Midbrain (tissue), 1 donor: ENCODE results near the gene CDH13.

Experiments used
- DNase-seq: peaks from one replicate; lab custom pipeline; 2025; lab: John Stamatoyannopoulos, UW

CDH13 gene

DNA sequence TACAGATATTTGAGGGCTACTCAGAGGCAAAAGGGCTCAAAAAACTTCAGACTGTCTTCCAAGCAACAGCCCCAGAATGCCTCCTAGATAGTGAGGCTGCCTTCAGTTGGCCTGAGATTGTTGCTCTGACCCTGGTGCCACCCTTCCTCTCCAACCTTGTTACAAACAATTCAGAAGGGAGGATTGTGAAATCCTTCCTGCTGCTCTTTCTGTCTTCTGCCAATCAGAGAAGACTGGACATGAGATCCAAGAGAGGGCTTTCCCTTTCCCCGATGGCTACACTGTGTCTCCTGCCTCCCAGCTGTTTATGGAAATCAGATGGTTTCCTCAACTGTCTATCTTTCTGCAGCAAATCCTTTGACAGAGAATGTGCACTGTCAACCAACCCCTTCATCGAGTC, 419.9 kb downstream of the CDH13 start:
- DNase-seq, result no peak

DNA sequence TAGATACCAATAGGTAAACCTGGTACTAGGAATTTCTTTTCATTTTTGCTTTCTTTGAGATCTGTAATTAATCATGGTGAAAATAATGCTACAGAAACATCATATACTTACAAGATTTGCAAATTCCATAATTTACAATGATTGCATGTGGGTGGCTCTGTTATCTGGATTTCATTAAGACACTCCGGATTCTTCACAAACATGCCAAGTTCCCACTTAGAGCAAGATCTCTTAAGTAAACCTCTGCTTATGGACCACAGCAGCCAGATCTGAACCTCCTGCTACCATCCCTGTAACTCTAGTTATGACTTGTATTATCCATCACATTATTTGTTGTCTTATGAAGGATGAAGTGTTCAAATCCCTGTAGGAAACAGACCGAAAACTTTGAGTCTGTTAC, 424.7 kb downstream of the CDH13 start:
- DNase-seq, result no peak

DNA sequence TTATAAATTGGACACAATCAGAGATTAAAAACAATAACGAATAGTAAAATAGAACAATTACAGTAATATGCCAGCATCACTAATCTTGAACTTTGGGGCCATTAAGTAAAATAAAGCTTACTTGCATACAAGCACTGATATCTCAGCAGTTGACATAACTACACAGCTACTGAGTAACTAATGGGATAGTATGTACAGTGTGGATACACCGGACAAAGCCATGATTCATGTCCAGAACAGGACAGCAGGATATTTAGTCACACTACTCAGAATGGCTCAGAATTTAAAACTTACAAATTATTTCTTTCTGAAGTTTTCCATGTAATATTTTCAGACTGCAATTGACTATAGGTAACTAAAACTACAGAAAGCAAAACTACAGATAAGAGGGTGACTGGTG, 427.5 kb downstream of the CDH13 start:
- no peak for DNase-seq

DNA sequence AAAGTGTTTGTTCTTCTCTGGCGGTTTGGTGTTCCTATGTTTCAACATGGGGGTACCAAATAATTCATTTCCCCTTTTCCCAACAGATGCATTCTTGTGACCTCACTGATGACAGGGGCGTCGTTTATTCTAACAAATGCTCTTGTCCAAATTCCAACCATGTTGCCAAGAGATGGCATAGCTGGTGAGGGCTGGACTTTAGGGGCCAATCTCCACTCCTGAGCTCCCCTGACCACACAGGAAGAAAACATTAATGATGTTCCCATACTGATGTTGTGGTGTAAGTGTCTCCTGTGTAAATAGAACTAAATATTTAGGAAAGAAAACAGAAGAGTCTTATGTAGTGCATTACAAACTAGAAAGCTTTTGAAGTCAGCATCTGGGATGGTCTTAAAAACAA, 431.6 kb downstream of the CDH13 start:
- no peak for DNase-seq

DNA sequence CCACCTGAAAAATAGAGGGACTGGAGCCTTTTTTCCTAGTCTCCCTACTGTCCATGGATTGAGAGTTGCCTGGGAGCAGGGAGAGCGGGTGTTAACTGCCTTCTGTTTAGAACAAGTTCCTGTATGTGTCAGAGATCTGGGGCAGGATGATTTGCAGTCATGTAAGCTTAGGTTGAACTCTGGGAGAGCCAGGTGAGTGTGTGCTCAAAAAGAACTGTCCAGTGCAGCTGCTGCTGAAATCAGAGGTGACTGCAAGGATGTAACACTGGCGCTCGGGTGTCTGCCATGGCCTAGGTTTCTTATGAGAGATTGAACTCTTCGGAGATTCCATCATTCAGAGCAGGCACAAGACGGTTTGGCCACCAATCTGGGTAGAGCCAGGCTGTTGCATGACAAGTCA, 432.5 kb downstream of the CDH13 start:
- no peak for DNase-seq

DNA sequence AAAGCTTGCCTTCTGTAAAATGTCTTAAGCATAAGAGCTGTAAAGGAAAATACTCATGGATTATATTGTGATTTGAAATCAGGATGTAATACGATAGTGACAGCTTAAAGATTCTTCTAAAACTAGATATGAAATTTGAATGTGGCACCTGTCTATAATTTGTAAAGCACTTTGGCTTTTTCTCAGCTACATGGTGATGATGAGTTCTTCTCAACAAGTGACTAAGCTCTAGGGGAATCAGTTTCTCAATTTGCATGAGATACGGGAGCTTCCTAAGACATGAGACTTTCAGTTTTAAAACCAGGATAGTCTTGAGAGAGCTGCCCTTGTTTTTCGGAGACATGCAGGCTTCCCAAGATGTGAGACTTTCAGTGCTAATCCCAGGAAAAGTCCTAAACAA, 439.2 kb downstream of the CDH13 start:
- no peak for DNase-seq

DNA sequence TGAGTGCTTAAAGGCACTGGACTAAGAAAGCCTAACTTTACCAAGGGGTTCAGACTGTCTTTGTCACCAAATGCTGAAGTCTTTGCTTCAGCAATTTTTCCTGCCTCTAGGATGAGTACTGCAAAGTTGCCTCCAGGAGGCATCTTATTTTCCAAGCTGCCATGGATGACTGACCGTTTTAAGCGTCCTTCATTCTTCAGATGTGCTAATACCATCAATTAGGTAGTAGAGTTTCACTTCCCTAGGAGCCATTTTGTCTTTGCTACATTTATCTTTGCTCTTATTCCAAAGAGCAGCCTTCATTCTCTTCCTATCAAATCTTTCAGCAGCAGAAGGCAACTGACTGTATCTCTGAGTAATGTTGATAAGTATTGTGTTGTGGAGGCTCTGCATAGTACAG, 440.1 kb downstream of the CDH13 start:
- DNase-seq, result no peak

DNA sequence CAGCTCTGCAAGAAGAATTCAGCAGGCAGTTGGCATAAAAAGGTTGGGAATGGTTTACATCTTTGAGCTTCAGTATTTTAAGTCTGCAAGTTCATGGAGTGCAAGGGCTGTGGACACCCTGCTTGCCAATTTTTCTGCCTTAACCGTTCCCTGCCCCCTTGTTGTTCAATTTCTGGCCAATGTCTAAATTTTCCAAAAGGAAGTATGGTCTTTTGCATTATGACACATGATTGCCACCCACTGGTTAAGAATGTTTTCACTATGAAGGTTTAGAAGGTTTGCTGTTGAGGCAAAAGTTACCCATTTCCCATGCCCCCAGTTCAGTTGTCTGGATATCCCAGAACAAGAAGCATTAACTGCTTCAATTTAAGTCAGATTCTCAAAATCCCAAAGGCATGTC, 441.9 kb downstream of the CDH13 start:
- DNase-seq, result peak; percentile 5

DNA sequence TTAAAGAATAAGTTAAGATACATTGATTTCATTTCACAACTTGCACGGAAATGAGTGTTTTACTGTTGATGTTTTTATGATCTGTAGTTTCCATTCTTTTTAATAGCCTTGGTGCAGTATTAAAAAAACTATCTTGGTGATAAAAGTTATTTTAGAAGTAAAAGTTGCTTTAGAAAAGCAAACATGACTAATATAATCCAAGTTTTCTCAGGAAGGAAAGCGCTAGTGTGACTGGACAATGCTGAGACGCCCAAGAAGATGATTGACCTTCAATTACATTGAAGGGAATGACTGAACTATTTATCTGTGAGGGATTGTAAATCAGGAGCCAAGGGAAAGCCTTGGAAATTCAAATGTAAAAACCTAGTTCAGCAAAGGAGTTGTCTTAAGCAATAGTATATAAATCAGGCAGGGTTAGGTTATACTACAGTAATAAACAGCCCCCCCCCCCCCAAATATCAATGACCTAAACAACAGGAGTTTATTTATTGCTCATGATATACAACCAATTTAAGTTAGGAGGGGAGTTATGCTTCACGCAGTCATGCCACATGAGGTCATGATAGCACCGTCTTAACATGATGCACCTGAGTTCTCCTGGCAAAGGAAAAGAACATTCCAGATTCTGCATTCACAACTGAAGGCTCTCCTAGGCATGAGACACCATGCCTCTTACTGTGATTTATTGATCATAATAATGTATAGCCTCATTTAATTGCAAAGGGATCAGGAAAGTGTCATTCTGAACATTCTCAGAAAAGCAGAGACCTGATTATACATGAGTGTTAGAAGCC, 443.8 kb downstream of the CDH13 start:
- DNase-seq, result no peak

DNA sequence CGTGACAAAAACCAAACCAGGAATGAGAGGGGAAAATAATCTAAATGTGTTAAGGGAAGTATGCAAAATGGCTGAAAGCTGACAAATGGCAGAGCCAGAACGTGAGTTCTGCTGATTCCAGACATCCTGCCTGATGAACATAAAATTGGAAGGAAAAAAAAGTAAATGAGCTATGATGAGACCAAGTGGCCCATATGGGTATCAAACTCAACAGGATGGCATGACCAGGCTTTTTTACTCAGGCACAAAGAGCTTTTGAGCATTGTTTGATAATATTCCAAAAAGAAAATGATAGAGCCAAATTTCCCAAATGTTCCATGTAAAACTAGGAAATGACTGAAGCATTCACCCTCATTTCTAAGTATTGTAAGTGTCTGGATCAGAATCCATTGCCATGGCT, 449.2 kb downstream of the CDH13 start:
- no peak for DNase-seq

DNA sequence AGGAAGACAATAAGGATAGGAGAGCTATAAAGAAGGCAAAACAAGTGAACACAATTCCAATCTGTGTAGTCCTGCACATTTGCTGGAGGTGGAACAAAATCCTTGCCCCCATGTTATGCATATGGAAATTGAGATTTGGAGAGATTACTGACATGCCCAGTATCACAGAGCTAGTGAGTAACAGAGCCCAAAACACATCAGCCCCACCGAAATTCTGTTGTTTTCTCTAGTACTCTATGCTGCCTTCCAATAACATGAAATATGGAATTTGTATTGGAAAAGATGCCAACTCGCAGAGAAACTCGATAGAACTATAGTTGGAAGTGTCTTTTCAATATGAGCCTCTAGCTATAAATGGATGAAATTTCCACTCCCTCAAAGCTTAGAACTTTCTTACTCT, 456.6 kb downstream of the CDH13 start:
- no peak for DNase-seq

DNA sequence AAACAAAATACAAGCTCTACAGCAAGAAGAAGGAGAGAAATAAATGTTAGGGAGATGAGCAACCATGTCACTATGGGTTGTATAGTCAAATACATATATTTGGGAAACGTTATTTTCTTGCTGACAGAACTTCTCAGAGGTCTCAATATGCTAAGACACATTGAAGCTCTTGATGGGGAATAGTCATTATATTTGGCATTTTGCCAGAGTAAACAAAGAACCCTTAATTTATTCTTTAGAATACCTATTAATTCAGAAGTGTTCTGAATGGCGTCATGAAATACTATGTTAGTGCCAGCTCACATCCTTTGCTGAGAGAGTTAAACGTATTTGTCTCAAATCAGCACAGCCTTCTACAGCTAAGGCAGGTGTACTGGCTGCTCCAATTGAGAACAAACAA, 458.9 kb downstream of the CDH13 start:
- DNase-seq, result no peak

DNA sequence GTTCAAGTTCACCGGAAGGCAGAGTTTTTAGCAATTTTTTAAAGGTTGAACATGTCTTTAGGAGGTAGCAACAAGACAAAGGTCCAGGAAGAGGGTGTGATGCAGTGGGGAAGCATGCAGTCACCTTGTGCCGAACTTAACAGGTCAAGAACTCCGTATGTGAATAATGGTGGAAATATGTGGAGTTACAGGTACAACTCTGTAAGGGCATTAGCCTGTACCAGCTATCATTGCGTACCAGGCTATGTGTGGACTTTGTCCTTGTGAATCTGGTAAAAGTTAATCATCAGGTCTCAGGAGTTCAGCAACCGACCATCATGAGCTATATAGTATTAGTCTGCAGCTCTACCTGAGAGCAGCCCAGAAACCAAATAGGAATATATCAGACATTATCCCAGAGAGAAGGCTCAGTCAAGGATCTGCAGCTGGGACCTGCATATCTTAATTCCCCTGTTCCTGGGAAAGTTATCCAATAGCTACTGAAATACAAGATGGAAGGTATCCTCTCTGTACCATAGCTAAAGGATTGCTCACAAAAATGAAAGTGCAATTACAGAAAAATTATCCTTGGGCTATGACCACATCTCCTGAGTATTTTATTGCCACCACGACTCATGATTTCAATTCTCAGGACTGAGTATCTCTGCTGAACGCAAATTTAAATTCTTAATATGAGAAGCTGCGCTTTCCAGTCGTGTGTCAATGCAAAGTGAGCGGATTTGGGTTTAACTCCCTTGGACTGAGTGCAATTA, 469.3 kb downstream of the CDH13 start:
- no peak for DNase-seq

DNA sequence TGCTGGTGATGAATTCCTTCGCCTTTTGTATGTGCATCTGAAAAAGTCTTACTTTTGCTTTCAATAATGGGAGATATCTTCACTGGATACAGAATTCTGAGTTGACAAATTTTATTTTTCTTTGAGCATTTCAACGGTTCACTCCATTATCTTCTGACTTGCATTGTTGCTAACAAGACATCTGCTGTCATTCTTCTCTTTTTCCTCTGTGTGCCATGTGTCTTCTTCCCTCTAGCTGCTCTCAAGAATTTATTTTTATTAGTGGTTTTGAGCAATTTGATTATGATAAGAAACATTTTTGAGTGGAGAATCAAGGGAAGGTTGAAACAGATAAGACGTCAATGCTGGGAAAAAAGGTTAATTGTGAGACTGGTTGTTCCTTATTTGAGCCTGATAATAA, 471.8 kb downstream of the CDH13 start:
- DNase-seq, result no peak

DNA sequence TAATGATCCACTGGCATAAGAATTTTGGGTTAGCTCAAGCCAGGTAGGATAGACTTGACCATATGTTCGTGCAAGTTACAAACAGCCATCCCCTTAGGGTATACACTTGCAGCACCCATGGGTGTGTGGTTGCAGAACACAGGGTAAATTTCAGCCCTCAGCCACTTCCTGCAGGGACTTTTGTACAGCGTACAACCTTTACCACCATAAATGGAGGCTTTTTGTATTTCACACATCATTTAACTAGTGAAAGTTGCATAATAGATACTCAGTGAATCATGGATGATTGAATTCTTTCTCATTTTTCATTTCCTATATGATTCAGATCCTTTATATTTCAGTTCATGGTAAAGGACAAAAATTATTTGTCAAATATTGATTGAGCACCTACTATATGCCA, 473.9 kb downstream of the CDH13 start:
- DNase-seq, result no peak

DNA sequence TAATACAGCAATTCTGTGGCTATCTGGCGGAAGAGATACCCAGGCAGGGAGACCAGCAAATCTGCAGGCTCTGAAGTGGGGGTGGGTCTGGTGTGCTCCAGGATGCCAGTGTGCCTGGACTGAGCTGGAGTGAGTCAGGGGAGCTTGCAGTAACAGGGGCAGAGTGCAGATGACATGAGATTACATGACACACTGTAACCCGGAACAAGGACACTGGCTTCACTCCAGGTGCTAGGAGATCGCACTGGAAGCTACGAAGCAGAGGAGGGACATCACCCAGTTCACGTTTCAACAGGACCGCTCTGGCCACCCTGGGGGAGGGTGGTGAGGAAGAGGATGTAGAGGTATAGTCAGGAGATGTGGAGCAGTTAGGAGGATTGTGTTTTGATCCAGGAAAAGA, 475.6 kb downstream of the CDH13 start:
- DNase-seq, result no peak

DNA sequence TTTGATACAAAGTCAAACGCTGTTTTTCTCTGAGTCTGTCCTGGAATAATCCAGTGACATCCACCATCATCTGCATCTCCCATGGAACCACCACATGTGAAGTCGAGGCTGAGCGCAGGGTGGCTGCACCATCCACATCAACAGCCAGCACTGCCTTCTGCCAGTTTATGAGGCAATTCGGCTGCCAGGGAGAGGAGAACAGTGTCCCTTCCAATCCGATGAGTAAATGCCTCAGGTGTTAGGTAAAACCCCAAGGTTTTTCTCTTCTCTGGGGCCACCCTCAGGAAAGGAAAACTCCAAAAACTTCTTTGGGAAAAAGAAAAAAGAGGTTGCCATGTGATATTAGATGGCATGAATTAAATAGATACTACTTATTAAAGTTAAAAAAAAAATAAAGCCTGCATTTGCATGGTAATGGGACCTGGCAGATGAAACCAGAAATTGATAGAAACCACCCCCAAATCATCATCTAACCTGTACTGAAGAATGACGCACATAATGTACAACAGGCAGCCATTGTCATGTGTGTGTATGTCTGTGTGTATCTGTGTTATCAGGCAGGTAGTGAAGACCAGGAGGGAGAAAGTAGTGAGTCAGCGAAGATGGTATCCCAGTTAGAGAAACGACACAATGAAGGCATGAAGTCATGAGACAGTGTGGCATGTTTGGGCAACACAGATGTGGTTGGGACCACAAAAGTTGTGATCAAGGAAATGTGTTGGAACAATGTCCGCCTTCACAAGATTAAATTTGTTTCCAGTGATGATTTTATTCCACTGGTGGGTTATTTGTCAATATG, 478.7 kb downstream of the CDH13 start:
- DNase-seq, result no peak

DNA sequence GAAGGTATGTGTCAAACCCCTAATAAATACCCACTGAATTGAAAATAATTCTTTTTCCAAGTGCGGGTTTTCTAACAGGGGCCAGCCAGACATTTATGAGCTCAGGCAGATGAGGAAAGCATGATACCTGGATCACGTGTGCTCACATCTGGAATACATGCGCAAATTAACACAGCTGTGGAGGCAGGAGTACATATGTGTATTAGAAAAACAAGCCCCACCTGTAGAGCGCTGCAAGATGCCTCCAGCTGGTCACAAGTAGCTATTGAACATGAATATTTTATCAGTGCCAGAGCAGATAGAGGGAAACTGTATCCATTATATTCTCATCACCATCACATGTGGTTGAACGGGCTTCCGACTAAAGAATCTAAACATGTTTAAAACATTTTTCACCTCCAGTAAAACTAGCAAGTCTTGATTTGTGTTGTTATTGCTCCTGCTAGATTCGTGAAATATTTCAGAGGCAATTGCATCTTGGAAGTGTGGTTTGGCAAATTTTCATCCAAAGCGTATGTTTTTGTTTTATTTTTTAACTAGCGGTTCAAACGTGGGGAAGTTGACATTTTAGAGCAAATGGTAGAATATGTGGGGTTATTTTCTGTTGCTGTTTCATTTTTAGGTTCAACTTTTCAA, 482.8 kb downstream of the CDH13 start:
- no peak for DNase-seq

DNA sequence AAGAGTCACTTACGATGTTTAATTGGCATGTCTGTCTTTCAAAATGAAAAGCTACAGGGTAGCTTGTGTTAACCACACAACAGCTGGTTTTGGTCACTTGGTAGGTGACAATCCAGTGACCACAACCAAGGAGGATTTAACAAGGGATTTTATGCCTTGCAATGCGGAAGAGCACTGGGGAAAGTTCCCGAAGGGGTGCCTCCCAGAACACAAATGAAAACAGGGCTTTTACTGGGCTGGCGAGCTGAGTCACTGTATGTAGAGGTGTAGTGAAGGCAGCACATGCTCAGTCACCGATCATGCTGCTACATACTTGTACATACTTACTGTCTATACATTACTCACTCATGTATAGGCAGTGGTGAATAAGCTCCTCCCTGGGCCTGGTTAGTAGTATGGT, 483.5 kb downstream of the CDH13 start:
- DNase-seq, result no peak

DNA sequence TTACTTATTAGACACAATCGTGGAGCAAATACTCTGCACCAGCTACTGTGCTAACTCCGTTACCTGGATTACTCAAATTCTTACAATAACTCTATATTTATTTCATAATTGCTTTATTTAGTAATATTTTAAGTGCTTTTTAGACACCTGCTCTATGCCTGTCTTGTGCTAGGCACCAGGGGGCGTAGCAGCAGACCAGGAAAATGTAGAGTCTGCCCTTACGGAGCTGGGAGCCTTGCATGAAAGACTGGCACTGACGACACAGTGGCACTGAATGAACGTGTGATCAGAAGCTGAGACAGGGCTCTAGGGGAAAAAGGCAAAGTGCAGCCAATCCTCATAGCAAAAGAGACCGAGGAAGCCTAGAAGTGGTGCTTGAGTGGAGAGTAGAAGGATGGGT, 486.5 kb downstream of the CDH13 start:
- peak; percentile 60 for DNase-seq

DNA sequence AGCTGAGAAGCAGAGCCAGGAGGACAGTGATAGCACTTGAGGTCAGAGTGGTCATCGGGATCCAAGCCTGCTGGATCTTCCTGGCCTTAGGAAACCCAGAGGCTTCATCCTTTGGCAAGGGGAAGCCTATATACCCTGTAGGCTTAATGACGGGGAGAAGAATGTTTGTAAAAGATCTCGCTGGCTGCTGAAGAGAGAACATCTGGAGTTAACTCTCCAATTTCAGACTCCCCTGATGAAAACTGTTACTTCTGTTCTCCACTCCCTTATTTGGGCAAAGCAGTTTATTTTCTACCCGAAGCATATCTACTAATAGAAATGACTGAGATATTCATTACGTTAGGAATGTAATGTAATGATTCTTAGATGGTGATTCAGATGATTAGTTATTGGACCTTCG, 487.0 kb downstream of the CDH13 start:
- no peak for DNase-seq

DNA sequence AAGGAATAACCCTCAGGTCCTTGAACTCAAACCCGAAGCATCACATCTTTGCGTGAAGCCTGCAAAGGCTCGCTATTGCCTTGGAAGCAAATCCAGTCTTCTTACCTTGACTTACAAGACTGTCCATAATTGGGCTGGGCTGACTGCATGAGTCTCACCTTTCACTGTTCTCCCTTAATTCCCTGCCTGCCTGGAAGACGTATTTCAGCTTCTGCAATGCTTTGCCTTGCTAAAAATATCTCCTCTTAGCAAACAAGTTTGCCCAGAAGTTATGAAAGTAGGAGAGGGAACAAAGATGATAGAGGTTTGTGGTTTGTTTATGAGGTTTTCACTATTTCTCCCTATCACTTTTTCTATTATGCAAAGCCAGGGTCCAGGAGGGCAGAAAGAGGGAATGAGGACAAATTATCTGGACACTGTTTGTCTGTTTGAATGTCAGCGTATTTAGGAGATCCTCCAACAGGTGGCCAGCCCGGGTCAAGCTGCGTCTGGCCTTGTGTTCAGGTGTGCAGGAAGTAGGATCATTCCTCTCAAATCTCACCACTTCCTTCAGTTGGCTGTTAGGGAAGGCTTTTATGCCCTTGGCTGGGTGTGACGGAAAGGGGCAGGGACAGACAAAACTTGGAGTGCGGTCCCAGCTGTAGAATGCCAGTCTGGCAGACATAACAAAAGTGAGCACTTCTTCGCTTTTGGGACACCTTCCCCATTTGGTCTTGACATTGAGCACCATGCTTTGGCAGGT, 488.9 kb downstream of the CDH13 start:
- DNase-seq, result no peak
